Breast epithelium (tissue), 4 donors: ENCODE measurements around the gene TMEM141. TPM values are rescaled to one million over a fixed set of nuclear protein-coding genes. Genes with fewer than 3 reads are reported as not detected.
A peak's percentile ranks its signal among the peaks of the same experiment; 100 is the strongest.
"Not testable (repeated sequence)": the region's sequence is repeated elsewhere in the genome, so short reads cannot be mapped to it uniquely, and the experiment has no call there.

Source experiments
- DNase-seq, 2 donors: peaks; one replicate each; pipeline ENCODE4 v3.0.0-alpha.2; 2019; ENCODE audit warnings: low spot score in 2 of 2
- H3K27ac ChIP-seq, 2 donors: fragments of 200-600 bp; sonication (generic) in 1 of 2; one replicate each; pipeline ENCODE4 v1.5.1; 2016 to 2019; ENCODE audit warnings: mild to moderate bottlenecking in 1 of 2
- H3K27me3 ChIP-seq, 2 donors: fragments of 200-600 bp; sonication (generic) in 1 of 2; one replicate each; pipeline versions ENCODE4 v1.5.1 to v1.6.0; 2017 to 2019; ENCODE audit warnings: control low read depth in 1 of 2, mild to moderate bottlenecking in 1 of 2
- H3K36me3 ChIP-seq: fragments of 200-600 bp; one replicate; pipeline ENCODE4 v1.5.1; 2019
- H3K4me1 ChIP-seq, 2 donors: fragments of 200-600 bp; sonication (generic); one replicate each; pipeline ENCODE4 v1.5.1; 2016 to 2019; ENCODE audit warnings: control low read depth in 1 of 2
- H3K4me3 ChIP-seq, 3 donors: fragments of 200-600 bp; sonication (generic); 1 replicate in 2 of 3; 2 replicates in 1 of 3; pipeline ENCODE4 v1.5.1; 2016 to 2019; ENCODE audit warnings: mild to moderate bottlenecking in 3 of 3, moderate library complexity in 2 of 3
- H3K9me3 ChIP-seq, 2 donors: fragments of 200-600 bp; sonication (generic) in 1 of 2; one replicate each; pipeline ENCODE4 v1.5.1; 2016 to 2019; ENCODE audit warnings: control low read depth in 1 of 2
- CTCF ChIP-seq, 3 donors: fragments of 450-650 bp; IDR thresholded peaks; one replicate each; pipeline ENCODE4 v1.5.1; 2016 to 2017; ENCODE audit warnings: antibody characterized with exemption in 3 of 3, mild to moderate bottlenecking in 3 of 3, moderate library complexity in 3 of 3
- POLR2AphosphoS5 ChIP-seq, 3 donors: sonication (generic); formaldehyde crosslinking; IDR thresholded peaks; one replicate each; pipeline ENCODE4 v1.6.1; 2017; ENCODE audit warnings: antibody characterized with exemption in 3 of 3
- intact Hi-C: fragments of 100-400 bp; cut with DNase I; formaldehyde crosslinking; loops from one replicate; pipeline ENCODE4 v1.15.1; 2023; ENCODE audit warnings: low total_unique reads
- total RNA-seq, 3 donors: library from RNA; depleted of rRNA; stranded (reverse); fragments of >200 nt; gene quantifications; one replicate each; pipeline ENCODE4 v1.1.0, GENCODE V29; 2016

TMEM141 gene
- total RNA-seq, 3 donors from 2014 or later: 85.8 to 121 (median 103) TPM

- H3K36me3 ChIP-seq, intact Hi-C loops, H3K27ac ChIP-seq, H3K9me3 ChIP-seq: not testable (repeated sequence)
- DNase-seq: peak; percentile 58 to 72
- Histone ChIP-seq H3K4me1 (peaks cover 0 to 17% of the 10 kb centered on the region in 2 donors), H3K27me3 (peaks cover 15 to 37% of the 10 kb centered on the region in 2 donors), H3K4me3 (peak within 1 kb of the TSS; percentile 29 to 62 (median 49))
- TF ChIP-seq POLR2AphosphoS5 (IDR thresholded peaks at IDR 0.05) (peak in 1 of 3 donors; percentile 11), CTCF (IDR thresholded peaks at IDR 0.05) (peak; percentile 31 to 86 (median 77))
These were observed 51.3 kb downstream of the TMEM141 start, which contains the start of gene AJM1 for GRCh38 chr9:136842380-136842948. TSS of gene AJM1 (plus strand) at chr9:136842478. CDS start at chr9:136844415, 1,937 bp downstream.

Other genes with a start within 250 kb of the TMEM141 start
- 10 to 100 TPM; 12.6 to 33.8 (median 21.1) TPM for gene NOTCH1, start 245.3 kb upstream of the TMEM141 start, total RNA-seq
- 100 to 1,000 TPM in 1 of 3 donors, 10 to 100 TPM in 2; 48.9 to 138 (median 53.4) TPM for gene EGFL7, start 128.4 kb upstream of the TMEM141 start, total RNA-seq
- gene AGPAT2, start 103.9 kb upstream of the TMEM141 start, total RNA-seq: 100 to 1,000 TPM; 106 to 551 (median 110) TPM
- 1 to 10 TPM; 4.8 to 8.2 (median 5.6) TPM for gene DIPK1B, start 78.8 kb upstream of the TMEM141 start, total RNA-seq
- 1 to 10 TPM in 2 of 3 donors, under 1 TPM in 1; 0.73 to 6.9 (median 6.7) TPM for gene LCN10, start 48.4 kb upstream of the TMEM141 start, total RNA-seq
- 10 to 100 TPM in 1 of 3 donors, 1 to 10 TPM in 2; 4.1 to 12.2 (median 9.5) TPM for gene LCN6, start 42.8 kb upstream of the TMEM141 start, total RNA-seq
- not detected for gene LCN8, start 33.1 kb upstream of the TMEM141 start, total RNA-seq
- gene LCN15, start 26.8 kb upstream of the TMEM141 start, total RNA-seq: not detected
- 1 to 10 TPM in 2 of 3 donors, under 1 TPM in 1; 0.64 to 5.7 (median 5.6) TPM for gene CCDC183, start 5.0 kb downstream of the TMEM141 start, total RNA-seq
- gene RABL6, start 16.6 kb downstream of the TMEM141 start, total RNA-seq: 10 to 100 TPM; 38.2 to 51.5 (median 41.3) TPM
- 1 to 10 TPM; 1.0 to 2.3 (median 1.1) TPM for gene AJM1, start 51.1 kb downstream of the TMEM141 start, total RNA-seq
- gene PHPT1, start 58.1 kb downstream of the TMEM141 start, total RNA-seq: 10 to 100 TPM; 43.2 to 70.8 (median 52.5) TPM
- gene MAMDC4, start 61.0 kb downstream of the TMEM141 start, total RNA-seq: 1 to 10 TPM in 2 of 3 donors, under 1 TPM in 1; 0.64 to 5.6 (median 3.4) TPM
- gene EDF1, start 75.0 kb downstream of the TMEM141 start, total RNA-seq: 100 to 1,000 TPM; 334 to 365 (median 365) TPM
- gene TRAF2, start 95.2 kb downstream of the TMEM141 start, total RNA-seq: 1 to 10 TPM; 3.4 to 8.9 (median 8.5) TPM
- gene FBXW5, start 153.4 kb downstream of the TMEM141 start, total RNA-seq: 100 to 1,000 TPM; 103 to 183 (median 126) TPM
- not detected for gene C8G, start 153.9 kb downstream of the TMEM141 start, total RNA-seq
- 1 to 10 TPM in 2 of 3 donors, not detected in 1; 1.8 to 5.6 TPM for gene LCN12, start 160.9 kb downstream of the TMEM141 start, total RNA-seq
- gene PTGDS, start 186.2 kb downstream of the TMEM141 start, total RNA-seq: 10 to 100 TPM; 46.7 to 72.6 (median 48.2) TPM
- under 1 TPM in 2 of 3 donors, not detected in 1; 0.16 to 0.29 TPM for gene LCNL1, start 191.6 kb downstream of the TMEM141 start, total RNA-seq
- 10 to 100 TPM; 24.6 to 66.2 (median 49.2) TPM for gene PAXX, start 201.1 kb downstream of the TMEM141 start, total RNA-seq
- gene CLIC3, start 205.2 kb downstream of the TMEM141 start, total RNA-seq: 1 to 10 TPM in 1 of 3 donors, under 1 TPM in 1, not detected in 1; 0.32 to 3.5 TPM
- 10 to 100 TPM; 17.0 to 30.6 (median 18.9) TPM for gene ABCA2, start 236.9 kb downstream of the TMEM141 start, total RNA-seq
- gene FUT7, start 240.7 kb downstream of the TMEM141 start, total RNA-seq: not detected